H1 (cell line): ENCODE measurements around the gene PRRG4. TPM values are rescaled to one million over a fixed set of nuclear protein-coding genes. Genes with fewer than 3 reads are reported as not detected.

Source experiments
- BCL11A ChIP-seq, 2 experiments: IDR thresholded peaks; one replicate each; pipeline ENCODE4 v1.6.1; 2011; ENCODE audit warnings: low read depth in 2 of 2, low read length in 2 of 2, mild to moderate bottlenecking in 2 of 2
- EGR1 ChIP-seq: IDR thresholded peaks from 2 replicates; pipeline ENCODE4 v1.6.1; 2011; ENCODE audit warnings: low read depth, low read length, borderline replicate concordance
- FOSL1 ChIP-seq: IDR thresholded peaks from 2 replicates; pipeline ENCODE4 v1.6.1; 2011; ENCODE audit warnings: mild to moderate bottlenecking, low read depth, low read length, moderate library complexity; ENCODE audit not compliant: insufficient read depth
- JUN ChIP-seq: IDR thresholded peaks from 2 replicates; pipeline ENCODE4 v1.6.1; 2011; ENCODE audit warnings: low read depth, mild to moderate bottlenecking, improper control_type of control experiment, low read length
- KDM1A ChIP-seq: fragments of 200-600, 300-600 bp; sonication (generic); IDR thresholded peaks from 2 replicates; pipeline ENCODE4 v1.7.1; 2016; ENCODE audit warnings: mild to moderate bottlenecking, low read length, borderline replicate concordance
- MAFK ChIP-seq: IDR thresholded peaks from 2 replicates; pipeline ENCODE4 v1.6.1; 2012; ENCODE audit warnings: low read depth, mild to moderate bottlenecking, improper control_type of control experiment, low read length
- SAP30 ChIP-seq: fragments of 300-600 bp; sonication (generic); IDR thresholded peaks from 2 replicates; pipeline ENCODE4 v1.7.1; 2012; ENCODE audit warnings: low read length, moderate library complexity, mild to moderate bottlenecking, inconsistent platforms; ENCODE audit not compliant: insufficient read depth, insufficient replicate concordance
- SIRT6 ChIP-seq: IDR thresholded peaks from one replicate; pipeline ENCODE4 v1.7.1; 2012; ENCODE audit warnings: low read length, inconsistent platforms
- polyA plus RNA-seq, 7 experiments: library from polyadenylated mRNA; depleted of rRNA in 3 of 7; stranded (reverse) in 5 of 7; unstranded in 2 of 7; fragments of >200 nt in 5 of 7; fragments of 200-250 nt in 2 of 7; gene quantifications; 1 replicate in 5 of 7; 2 replicates in 1 of 7; 4 replicates in 1 of 7; pipeline versions ENCODE4 v1.2.1 to v1.2.3, GENCODE V29; 2011 to 2013; ENCODE audit warnings: missing spikeins in 2 of 7, mixed read lengths in 2 of 7
- total RNA-seq: library from RNA; stranded (reverse); fragmentation: NEBNext Ultra II Directional; extraction: Animal tissue kit (Norgen Biotek cat#: 25700); gene quantifications from 2 replicates; pipeline ENCODE4 v1.2.1, GENCODE V29; 2021

The PRRG4 gene
- total and polyA plus RNA-seq, 2 of the 8 experiments (the other 6 are each of a cell fraction or from before 2014, with no cell fraction given), result 0.65 to 1.7 TPM

DNA sequence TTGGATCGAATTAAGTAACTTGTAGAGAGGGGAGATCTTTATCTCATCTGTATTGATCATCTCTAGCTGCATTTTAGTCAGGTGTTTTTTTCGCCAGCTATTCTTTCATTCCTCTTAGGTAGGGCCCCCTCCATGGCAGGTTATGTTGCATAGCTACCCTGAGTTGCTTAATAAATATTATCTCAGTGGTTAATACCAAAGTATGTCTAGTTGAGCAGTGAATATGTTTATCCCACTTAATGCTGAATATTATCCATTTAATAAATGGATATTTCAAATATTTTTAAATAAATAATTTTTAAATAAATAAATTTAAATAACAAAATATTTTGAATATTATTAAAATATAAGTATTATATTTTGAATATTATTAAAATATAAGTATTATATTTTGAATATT lies 9.6 kb downstream of the PRRG4 start (continued):
- no peak for TF ChIP-seq BCL11A (IDR thresholded peaks at IDR 0.05; ENCODE audit: low read depth in 2 of 2, low read length in 2 of 2)
- no peak for TF ChIP-seq JUN
- no peak for TF ChIP-seq MAFK
- TF ChIP-seq EGR1, result no peak
- TF ChIP-seq SAP30, result no peak
- TF ChIP-seq SIRT6, result no peak
- no peak for TF ChIP-seq KDM1A
- TF ChIP-seq FOSL1, result no peak
